OCI-LY7 (cell line): ENCODE data around the gene CUX1.

Experiments
- CTCF ChIP-seq: fragments of 200-600 bp; sonication (generic); conservative IDR thresholded peaks from 2 replicates; pipeline ENCODE4 v1.5.1; 2014; ENCODE audit warnings: mild to moderate bottlenecking, antibody characterized with exemption, low read length, moderate library complexity, mixed read lengths
- EZH2phosphoT487 ChIP-seq: fragments of 200-600 bp; sonication (generic); IDR thresholded peaks from 2 replicates; pipeline ENCODE4 v1.6.1; 2018; ENCODE audit warnings: low read depth, borderline replicate concordance, mild to moderate bottlenecking, mixed run types, antibody characterized with exemption, low read length, moderate library complexity, mixed read lengths

GRCh38 chr7:102117743-102118142, 300.3 kb downstream of the CUX1 start:
- TF ChIP-seq CTCF: no peak
- no peak for TF ChIP-seq EZH2phosphoT487
